Trophoblast cell (in vitro differentiated cells and primary cell): Measurements from ENCODE around the gene HS6ST3.

Source experiments
- DNase-seq, 2 donors: peaks; one replicate each; pipeline ENCODE4 v3.0.0-alpha.2; 2016
- H2AFZ ChIP-seq: 2 replicates; pipeline ENCODE4 v1.6.1; 2013; ENCODE audit warnings: low read length, moderate library complexity, mild to moderate bottlenecking; ENCODE audit not compliant: insufficient read depth, poor library complexity
- H2AK5ac ChIP-seq: 2 replicates; pipeline ENCODE4 v1.6.1; 2013; ENCODE audit warnings: mild to moderate bottlenecking, low read length
- H2BK120ac ChIP-seq: 2 replicates; pipeline ENCODE4 v1.6.1; 2013; ENCODE audit warnings: low read length, mild to moderate bottlenecking, moderate library complexity; ENCODE audit not compliant: insufficient read depth, poor library complexity
- H2BK12ac ChIP-seq: 2 replicates; pipeline ENCODE4 v1.6.1; 2013; ENCODE audit warnings: mild to moderate bottlenecking, low read length, moderate library complexity
- H2BK5ac ChIP-seq: 2 replicates; pipeline ENCODE4 v1.6.1; 2013; ENCODE audit warnings: low read length, low read depth, moderate library complexity, mild to moderate bottlenecking; ENCODE audit not compliant: poor library complexity
- H3K14ac ChIP-seq: 2 replicates; pipeline ENCODE4 v1.6.1; 2013; ENCODE audit warnings: mild to moderate bottlenecking, low read length
- H3K18ac ChIP-seq: 2 replicates; pipeline ENCODE4 v1.6.1; 2013; ENCODE audit warnings: mild to moderate bottlenecking, low read length
- H3K23ac ChIP-seq: 2 replicates; pipeline ENCODE4 v1.6.1; 2013; ENCODE audit warnings: low read length
- H3K27ac ChIP-seq: 2 replicates; pipeline ENCODE4 v1.5.1; 2013; ENCODE audit warnings: low read depth, mild to moderate bottlenecking, inconsistent platforms, low read length, moderate library complexity
- H3K27me3 ChIP-seq: 2 replicates; pipeline ENCODE4 v1.6.1; 2013; ENCODE audit warnings: inconsistent platforms, mild to moderate bottlenecking, low read length, moderate library complexity; ENCODE audit not compliant: insufficient read depth
- H3K36me3 ChIP-seq, 2 experiments: 1 replicate in 1 of 2; 2 replicates in 1 of 2; pipeline ENCODE4 v1.6.1; 2013; ENCODE audit warnings: low read length in 2 of 2, mild to moderate bottlenecking in 2 of 2, moderate library complexity in 1 of 2; ENCODE audit not compliant: insufficient read depth in 2 of 2, control insufficient read depth in 1 of 2
- H3K4ac ChIP-seq: 2 replicates; pipeline ENCODE4 v1.6.1; 2013; ENCODE audit warnings: low read depth, mild to moderate bottlenecking, low read length, moderate library complexity
- H3K4me1 ChIP-seq, 2 experiments: 1 replicate in 1 of 2; 2 replicates in 1 of 2; pipeline ENCODE4 v1.6.1; 2013; ENCODE audit warnings: low read length in 2 of 2, mild to moderate bottlenecking in 2 of 2, moderate library complexity in 1 of 2; ENCODE audit not compliant: insufficient read depth in 2 of 2, control insufficient read depth in 1 of 2
- H3K4me2 ChIP-seq: 2 replicates; pipeline ENCODE4 v1.6.1; 2013; ENCODE audit warnings: inconsistent platforms, mild to moderate bottlenecking, low read length, moderate library complexity
- H3K4me3 ChIP-seq: 2 replicates; pipeline ENCODE4 v1.5.1; 2013; ENCODE audit warnings: mild to moderate bottlenecking, low read depth, low read length, inconsistent platforms
- H3K79me1 ChIP-seq: one replicate; pipeline ENCODE4 v1.6.1; 2013; ENCODE audit warnings: low read length
- H3K79me2 ChIP-seq: 2 replicates; pipeline ENCODE4 v1.6.1; 2013; ENCODE audit warnings: low read length, mild to moderate bottlenecking; ENCODE audit not compliant: control insufficient read depth, insufficient read depth, poor library complexity
- H3K9ac ChIP-seq: 2 replicates; pipeline ENCODE4 v1.6.1; 2013; ENCODE audit warnings: mild to moderate bottlenecking, low read length
- H3K9me3 ChIP-seq: 2 replicates; pipeline ENCODE4 v1.6.1; 2013; ENCODE audit warnings: low read depth, mild to moderate bottlenecking, control low read depth, inconsistent platforms, low read length; ENCODE audit not compliant: insufficient read depth
- H4K12ac ChIP-seq: 2 replicates; pipeline ENCODE4 v1.6.1; 2013; ENCODE audit warnings: low read depth, mild to moderate bottlenecking, low read length, moderate library complexity
- H4K8ac ChIP-seq: 2 replicates; pipeline ENCODE4 v1.6.1; 2013; ENCODE audit warnings: low read depth, mild to moderate bottlenecking, low read length, moderate library complexity
- H4K91ac ChIP-seq: one replicate; pipeline ENCODE4 v1.6.1; 2013; ENCODE audit warnings: low read depth, mild to moderate bottlenecking, low read length, moderate library complexity
- WGBS: extraction: QIAGEN DNeasy Blood & Tissue Kit; methylation state at CpG from one replicate; pipeline ENCODE4 v1.1.7; 2013; ENCODE audit warnings: missing lambda C conversion rate; ENCODE audit not compliant: insufficient read length, insufficient coverage; ENCODE audit errors: extremely low coverage; 5-methylcytosine and 5-hydroxymethylcytosine counted together

Gene HS6ST3

GRCh38 chr13:96238861-96239260 is 149.0 kb downstream of the HS6ST3 start:
- Histone ChIP-seq H3K9me3 (no peaks in the 10 kb centered on the region), H3K4ac (no peak overlapping the region), H3K18ac (no peak overlapping the region), H3K14ac (no peak overlapping the region), H3K27me3 (no peaks in the 10 kb centered on the region), H4K12ac (no peak overlapping the region), H2AK5ac (no peak overlapping the region), H3K4me3 (no peak overlapping the region), H2BK5ac (no peak overlapping the region), H3K9ac (no peak overlapping the region), H2BK120ac (no peak overlapping the region), H2BK12ac (no peak overlapping the region), H3K79me1 (no peaks in the 10 kb centered on the region), H3K4me2 (no peak overlapping the region), H3K36me3 (no peaks in the 10 kb centered on the region), H3K23ac (no peak overlapping the region), H2AFZ (no peak overlapping the region), H4K8ac (no peak overlapping the region), H4K91ac (no peak overlapping the region), H3K4me1 (no peaks in the 10 kb centered on the region), H3K79me2 (no peaks in the 10 kb centered on the region), H3K27ac (no peak overlapping the region)
- peak in 1 of 2 donors; percentile 26 for DNase-seq
- no CpG with 5 or more reads among the region's 5 CpGs for WGBS

DNA sequence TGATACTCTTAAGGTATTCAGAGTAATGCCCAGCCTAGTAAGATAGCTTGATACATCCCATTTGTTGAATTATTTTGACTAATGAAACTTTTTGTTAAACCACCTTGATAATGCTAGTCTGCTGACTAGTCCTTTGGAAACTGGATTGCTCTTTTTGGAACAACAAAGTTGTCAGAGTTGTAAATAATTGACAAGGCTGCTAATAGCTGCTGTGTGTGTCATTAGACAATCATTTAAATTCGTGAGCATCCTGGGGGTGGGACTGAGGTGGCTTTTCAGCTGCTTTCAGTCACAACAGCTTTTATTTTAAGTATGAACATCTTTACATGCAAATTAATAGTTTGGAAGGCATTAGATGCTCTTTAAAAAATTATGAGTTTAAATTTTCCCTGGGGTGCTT is 153.5 kb downstream of the HS6ST3 start:
- Histone ChIP-seq H3K27ac (no peak overlapping the region), H3K4me2 (no peak overlapping the region), H2BK12ac (no peak overlapping the region), H2BK5ac (no peak overlapping the region), H4K12ac (no peak overlapping the region), H3K4ac (no peak overlapping the region), H3K27me3 (no peaks in the 10 kb centered on the region), H4K91ac (no peak overlapping the region), H3K4me1 (no peaks in the 10 kb centered on the region), H3K4me3 (no peak overlapping the region), H3K9me3 (no peaks in the 10 kb centered on the region), H3K14ac (no peak overlapping the region), H3K18ac (no peak overlapping the region), H2AK5ac (no peak overlapping the region), H4K8ac (no peak overlapping the region), H3K36me3 (no peaks in the 10 kb centered on the region), H3K79me1 (no peaks in the 10 kb centered on the region), H3K9ac (no peak overlapping the region), H3K23ac (no peak overlapping the region), H2AFZ (no peak overlapping the region), H3K79me2 (no peaks in the 10 kb centered on the region), H2BK120ac (no peak overlapping the region)
- no CpG with 5 or more reads among the region's 1 CpG for WGBS
- no peak for DNase-seq

DNA sequence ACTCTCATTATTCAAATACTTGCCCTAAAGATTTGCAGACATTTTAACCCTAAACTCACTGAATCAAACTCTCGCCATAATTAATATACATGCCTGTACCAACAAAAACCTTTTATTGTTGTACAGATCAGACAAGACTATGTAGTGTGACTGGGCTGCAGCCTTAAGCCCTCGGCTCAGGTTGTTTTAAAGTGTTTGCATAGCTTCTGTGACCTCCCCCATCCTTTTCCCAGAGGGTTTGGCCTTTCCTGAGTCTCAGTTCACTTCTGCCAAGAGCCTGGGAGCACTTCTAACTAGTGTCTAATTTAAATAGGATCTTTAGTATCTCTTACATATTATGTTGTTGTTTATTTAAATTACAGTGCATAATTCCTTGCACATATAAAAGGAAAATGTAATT is 158.2 kb downstream of the HS6ST3 start:
- H4K91ac ChIP-seq: no peak overlapping the region
- H3K4me3 ChIP-seq: no peak overlapping the region
- no CpG with 5 or more reads among the region's 2 CpGs for WGBS
- H3K36me3 ChIP-seq: no peaks in the 10 kb centered on the region
- no peak overlapping the region for H3K4me2 ChIP-seq
- no peak overlapping the region for H2AFZ ChIP-seq
- DNase-seq: no peak
- no peaks in the 10 kb centered on the region for H3K79me2 ChIP-seq
- no peaks in the 10 kb centered on the region for H3K79me1 ChIP-seq
- no peak overlapping the region for H2BK12ac ChIP-seq
- H4K12ac ChIP-seq: no peak overlapping the region
- no peak overlapping the region for H2BK120ac ChIP-seq
- H3K9ac ChIP-seq: no peak overlapping the region
- no peak overlapping the region for H3K4ac ChIP-seq
- no peak overlapping the region for H3K14ac ChIP-seq
- H3K27me3 ChIP-seq: no peaks in the 10 kb centered on the region
- H3K9me3 ChIP-seq: no peaks in the 10 kb centered on the region
- H3K18ac ChIP-seq: no peak overlapping the region
- H2BK5ac ChIP-seq: no peak overlapping the region
- no peak overlapping the region for H2AK5ac ChIP-seq
- H3K23ac ChIP-seq: no peak overlapping the region
- no peak overlapping the region for H4K8ac ChIP-seq
- no peaks in the 10 kb centered on the region for H3K4me1 ChIP-seq
- H3K27ac ChIP-seq: no peak overlapping the region

- Histone ChIP-seq H3K14ac (no peak overlapping the region), H2BK12ac (no peak overlapping the region), H3K18ac (no peak overlapping the region), H2BK120ac (no peak overlapping the region), H2AK5ac (no peak overlapping the region), H4K8ac (no peak overlapping the region), H3K9me3 (no peaks in the 10 kb centered on the region), H3K4ac (no peak overlapping the region), H3K23ac (no peak overlapping the region), H3K4me2 (no peak overlapping the region), H3K4me1 (no peaks in the 10 kb centered on the region), H2BK5ac (no peak overlapping the region), H4K12ac (no peak overlapping the region), H3K27ac (no peak overlapping the region), H3K4me3 (no peak overlapping the region), H3K79me1 (no peaks in the 10 kb centered on the region), H3K36me3 (no peaks in the 10 kb centered on the region), H2AFZ (no peak overlapping the region), H4K91ac (no peak overlapping the region), H3K79me2 (no peaks in the 10 kb centered on the region), H3K9ac (no peak overlapping the region), H3K27me3 (no peaks in the 10 kb centered on the region)
- no CpG with 5 or more reads among the region's 1 CpG for WGBS
- DNase-seq: no peak
These were observed 159.1 kb downstream of the HS6ST3 start for GRCh38 chr13:96248996-96249395.
